NCI-H82 treated with DMSO at 0.1 percent for 48 hours (cell line): ENCODE measurements around the gene PLPPR5.

Experiments
- DNase-seq: peaks from one replicate; lab custom pipeline; 2025; ENCODE audit not compliant: unreplicated experiment; lab: John Stamatoyannopoulos, UW

PLPPR5 gene

DNA sequence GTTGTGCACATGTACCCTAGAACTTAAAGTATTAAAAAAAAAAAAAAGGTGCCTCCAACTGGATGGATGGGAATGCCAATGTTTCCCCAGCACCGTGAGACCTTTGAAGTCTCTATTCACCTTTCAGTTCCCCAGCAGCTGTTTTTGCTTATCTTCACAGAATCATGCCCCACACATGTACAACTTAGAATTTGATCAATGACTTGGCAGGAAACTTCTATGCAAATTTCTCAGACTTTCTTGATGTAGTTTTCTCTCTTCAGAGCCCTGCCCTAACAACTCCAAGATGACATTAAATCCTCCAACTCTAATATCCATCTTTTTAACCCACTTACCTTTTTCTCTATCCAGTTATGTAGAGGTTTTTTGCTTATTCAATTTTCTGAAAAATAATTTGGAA is 144.3 kb downstream of the PLPPR5 start:
- DNase-seq: no peak

DNA sequence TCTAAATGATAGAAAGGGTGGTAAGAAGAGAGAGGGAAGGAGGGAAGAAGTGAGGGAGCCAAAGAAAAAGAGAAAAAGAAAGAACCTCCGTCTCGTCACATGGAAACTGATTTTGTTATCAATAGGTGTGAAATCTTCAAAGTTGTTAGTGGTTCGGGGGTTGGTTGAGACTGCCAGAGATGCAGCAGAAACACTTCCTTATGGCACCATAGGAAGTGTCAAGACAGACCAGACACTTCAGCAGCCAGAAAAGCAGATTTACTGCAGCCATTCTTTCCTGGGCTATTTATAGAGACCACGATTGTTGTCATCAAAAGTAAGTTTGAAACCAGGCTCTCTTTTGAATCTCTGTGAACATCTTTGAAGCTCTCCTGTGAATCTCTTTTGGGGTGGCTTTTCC is 150.5 kb downstream of the PLPPR5 start:
- DNase-seq: no peak

DNA sequence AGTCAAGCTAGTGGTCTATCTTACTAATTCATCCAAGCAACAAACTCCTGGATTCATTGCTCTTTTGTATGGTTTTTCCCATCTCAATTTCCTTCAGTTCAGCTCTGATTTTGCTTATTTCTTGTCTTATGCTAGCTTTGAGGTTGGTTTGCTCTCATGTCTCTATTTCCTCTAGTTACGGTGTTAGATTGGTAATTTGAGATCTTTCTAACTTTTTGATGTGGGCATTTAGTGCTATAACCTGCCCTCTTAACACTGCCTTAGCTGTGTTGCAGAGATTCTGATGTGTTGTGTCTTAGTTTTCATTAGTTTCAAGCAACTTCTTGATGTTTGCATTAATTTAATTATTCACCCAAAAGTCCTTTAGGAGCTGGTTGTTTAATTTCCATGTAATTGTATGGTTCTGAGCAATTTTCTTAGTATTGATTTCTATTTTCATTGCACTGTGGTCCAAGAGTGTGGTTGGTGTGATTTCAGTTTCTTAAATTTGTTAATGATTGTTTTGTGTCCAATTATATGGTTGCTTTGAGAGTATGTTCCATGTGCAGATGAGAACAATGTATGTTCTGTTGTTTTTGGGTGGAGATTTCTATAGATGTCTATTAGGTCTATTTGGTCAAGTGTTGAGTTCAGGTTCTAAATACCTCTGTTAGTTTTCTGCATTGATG is 154.6 kb downstream of the PLPPR5 start:
- DNase-seq: no peak

DNA sequence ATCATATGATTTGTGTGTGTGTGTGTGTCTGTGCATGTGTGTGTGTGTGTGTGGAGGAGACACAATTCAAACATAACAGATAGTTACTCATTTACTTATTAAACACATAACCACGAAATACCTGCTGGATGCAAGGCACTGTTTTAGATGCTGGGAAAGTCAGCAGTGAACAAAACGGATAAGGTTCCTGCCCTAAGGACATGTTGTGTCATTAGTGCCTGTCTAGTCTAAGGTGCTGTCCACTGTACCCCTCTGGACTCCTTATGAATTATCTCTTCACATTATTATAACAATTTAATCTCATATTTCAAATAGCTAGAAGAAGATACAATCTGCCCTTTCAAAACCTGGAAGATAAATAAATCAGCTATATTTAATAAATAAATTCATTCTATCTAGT is 162.4 kb downstream of the PLPPR5 start:
- DNase-seq: no peak
